CD8-positive, alpha-beta memory T cell (primary cell): ENCODE data around the gene TMEM51. TPM values are rescaled to one million over a fixed set of nuclear protein-coding genes. Genes with fewer than 3 reads are reported as not detected.

ENCODE experiments used
- CTCF ChIA-PET: fragments of 350-600 bp; sonication (Branson Sonifier 250); formaldehyde crosslinking; loops from one replicate; lab custom pipeline; 2021; ENCODE audit warnings: antibody characterized with exemption; lab: Charles Lee
- POLR2A ChIA-PET: fragments of 350-600 bp; sonication (Branson Sonifier 250); formaldehyde crosslinking; loops from one replicate; lab custom pipeline; 2021; ENCODE audit warnings: antibody characterized with exemption; lab: Charles Lee
- DNase-seq, 5 donors: peaks; one replicate each; pipeline versions ENCODE4 v3.0.0 to v3.0.0-alpha.2; 2020 to 2022; ENCODE audit warnings: mixed read lengths in 1 of 5
- H3K27ac ChIP-seq: one replicate; pipeline ENCODE4 v1.7.0; 2013; ENCODE audit warnings: low read depth, mild to moderate bottlenecking, low read length, moderate library complexity
- H3K27me3 ChIP-seq: 2 replicates; pipeline ENCODE4 v1.7.0; 2013; ENCODE audit warnings: low read length, mild to moderate bottlenecking; ENCODE audit not compliant: insufficient read depth, poor library complexity, severe bottlenecking
- H3K36me3 ChIP-seq: 2 replicates; pipeline ENCODE4 v1.7.0; 2013; ENCODE audit warnings: mild to moderate bottlenecking, low read length, moderate library complexity; ENCODE audit not compliant: insufficient read depth
- H3K4me1 ChIP-seq: 2 replicates; pipeline ENCODE4 v1.7.0; 2013; ENCODE audit warnings: mild to moderate bottlenecking, low read length, moderate library complexity; ENCODE audit not compliant: insufficient read depth
- H3K4me3 ChIP-seq: 2 replicates; pipeline ENCODE4 v1.7.0; 2013; ENCODE audit warnings: mild to moderate bottlenecking, low read length
- H3K9me3 ChIP-seq: 2 replicates; pipeline ENCODE4 v1.7.0; 2013; ENCODE audit warnings: mild to moderate bottlenecking, low read length
- H3K27ac Mint-ChIP-seq, 8 donors: one replicate each; pipeline ENCODE4 v1.8.0; 2020 to 2021; ENCODE audit warnings: mixed read lengths in 8 of 8, mild to moderate bottlenecking in 6 of 8, inconsistent platforms in 3 of 8, moderate library complexity in 3 of 8
- H3K27me3 Mint-ChIP-seq, 2 donors: one replicate each; pipeline ENCODE4 v1.8.0; 2020 to 2021; ENCODE audit warnings: mixed read lengths in 2 of 2, mild to moderate bottlenecking in 1 of 2, moderate library complexity in 1 of 2
- H3K36me3 Mint-ChIP-seq, 3 donors: one replicate each; pipeline ENCODE4 v1.8.0; 2020 to 2021; ENCODE audit warnings: mixed read lengths in 3 of 3, inconsistent platforms in 1 of 3, mild to moderate bottlenecking in 1 of 3
- H3K4me1 Mint-ChIP-seq, 3 donors: one replicate each; pipeline ENCODE4 v1.8.0; 2020 to 2021; ENCODE audit warnings: mixed read lengths in 3 of 3, inconsistent platforms in 1 of 3, mild to moderate bottlenecking in 1 of 3
- H3K4me3 Mint-ChIP-seq, 7 donors: one replicate each; pipeline ENCODE4 v1.8.0; 2020 to 2021; ENCODE audit warnings: mixed read lengths in 7 of 7, mild to moderate bottlenecking in 6 of 7, moderate library complexity in 4 of 7, inconsistent platforms in 2 of 7
- H3K9me3 Mint-ChIP-seq, 5 donors: one replicate each; pipeline ENCODE4 v1.8.0; 2020 to 2022; ENCODE audit warnings: mixed read lengths in 5 of 5, mild to moderate bottlenecking in 3 of 5, moderate library complexity in 2 of 5, inconsistent platforms in 1 of 5
- polyA plus RNA-seq: library from polyadenylated mRNA; unstranded; fragments of 300-500 nt; fragmentation: Illumina TruSeq; gene quantifications from one replicate; pipeline ENCODE4 v1.2.3, GENCODE V29; 2021
- total RNA-seq, 2 experiments: library from RNA; stranded (reverse); gene quantifications; one replicate each; pipeline ENCODE4 v1.2.3, GENCODE V29; 2021

TMEM51 gene
- total and polyA plus RNA-seq, 3 experiments from 2014 or later, result 0.11 to 0.24 TPM; not detected in 1

- Histone ChIP-seq H3K27me3 (no peaks in the 10 kb centered on the region), H3K4me1 (no peaks in the 10 kb centered on the region), H3K36me3 (no peaks in the 10 kb centered on the region), H3K4me3 (no peak overlapping the region), H3K27ac (no peak overlapping the region), H3K9me3 (no peaks in the 10 kb centered on the region)
- Mint-ChIP-seq H3K4me3 (no peak overlapping the region), H3K36me3 (no peaks in the 10 kb centered on the region), H3K9me3 (no peaks in the 10 kb centered on the region), H3K4me1 (peaks cover 0 to 10% (median 3%) of the 10 kb centered on the region in 3 donors), H3K27ac (no peak overlapping the region), H3K27me3 (peaks cover 46 to 55% of the 10 kb centered on the region in 2 donors)
- ChIA-PET CTCF (no interaction called here), POLR2A (no interaction called here)
- no peak for DNase-seq
Measured at GRCh38 chr1:15176120-15176519, 22.6 kb downstream of the TMEM51 start.

- no peak overlapping the region for H3K4me3 Mint-ChIP-seq
- H3K27ac Mint-ChIP-seq, result no peak overlapping the region
- H3K4me3 ChIP-seq, result no peak overlapping the region
- H3K36me3 ChIP-seq, result no peaks in the 10 kb centered on the region
- no peaks in the 10 kb centered on the region for H3K27me3 ChIP-seq
- H3K27ac ChIP-seq, result no peak overlapping the region
- H3K9me3 ChIP-seq, result no peaks in the 10 kb centered on the region
- no peaks in the 10 kb centered on the region for H3K9me3 Mint-ChIP-seq
- H3K4me1 ChIP-seq, result no peaks in the 10 kb centered on the region
- peaks cover 44 to 55% of the 10 kb centered on the region in 2 donors for H3K27me3 Mint-ChIP-seq
- H3K4me1 Mint-ChIP-seq, result peaks cover 0 to 10% (median 3%) of the 10 kb centered on the region in 3 donors
- no peaks in the 10 kb centered on the region for H3K36me3 Mint-ChIP-seq
- ChIA-PET POLR2A (no interaction called here), CTCF (no interaction called here)
- DNase-seq, result no peak
Measured at GRCh38 chr1:15176898-15177665, 23.5 kb downstream of the TMEM51 start.

- CTCF ChIA-PET, result no interaction called here
- peaks cover 0 to 6% (median under 1%) of the 10 kb centered on the region in 3 donors for H3K4me1 Mint-ChIP-seq
- Histone ChIP-seq H3K4me1 (no peaks in the 10 kb centered on the region), H3K36me3 (no peaks in the 10 kb centered on the region), H3K4me3 (no peak overlapping the region), H3K27me3 (no peaks in the 10 kb centered on the region), H3K9me3 (no peaks in the 10 kb centered on the region), H3K27ac (no peak overlapping the region)
- no peaks in the 10 kb centered on the region for H3K9me3 Mint-ChIP-seq
- POLR2A ChIA-PET, result no interaction called here
- peaks cover 41 to 55% of the 10 kb centered on the region in 2 donors for H3K27me3 Mint-ChIP-seq
- no peak overlapping the region for H3K4me3 Mint-ChIP-seq
- no peak overlapping the region for H3K27ac Mint-ChIP-seq
- no peaks in the 10 kb centered on the region for H3K36me3 Mint-ChIP-seq
- no peak for DNase-seq
Measured at GRCh38 chr1:15177710-15178166, 24.2 kb downstream of the TMEM51 start.

- DNase-seq, result no peak
- POLR2A ChIA-PET, result no interaction called here
- H3K4me3 Mint-ChIP-seq, result no peak overlapping the region
- H3K36me3 ChIP-seq, result no peaks in the 10 kb centered on the region
- H3K9me3 ChIP-seq, result no peaks in the 10 kb centered on the region
- H3K4me1 Mint-ChIP-seq, result peaks cover 0 to 2% (median 0%) of the 10 kb centered on the region in 3 donors
- CTCF ChIA-PET, result no interaction called here
- H3K27me3 Mint-ChIP-seq, result peaks cover 37 to 59% of the 10 kb centered on the region in 2 donors
- no peaks in the 10 kb centered on the region for H3K9me3 Mint-ChIP-seq
- H3K4me1 ChIP-seq, result no peaks in the 10 kb centered on the region
- no peaks in the 10 kb centered on the region for H3K36me3 Mint-ChIP-seq
- no peak overlapping the region for H3K27ac Mint-ChIP-seq
- H3K4me3 ChIP-seq, result no peak overlapping the region
- H3K27ac ChIP-seq, result no peak overlapping the region
- no peaks in the 10 kb centered on the region for H3K27me3 ChIP-seq
Measured at GRCh38 chr1:15178571-15179484, 25.3 kb downstream of the TMEM51 start.

GRCh38 chr1:15179485-15179883 lies 25.9 kb downstream of the TMEM51 start:
- H3K27ac Mint-ChIP-seq, result no peak overlapping the region
- no peaks in the 10 kb centered on the region for H3K4me1 Mint-ChIP-seq
- DNase-seq, result no peak
- H3K9me3 ChIP-seq, result no peaks in the 10 kb centered on the region
- H3K4me3 ChIP-seq, result no peak overlapping the region
- H3K9me3 Mint-ChIP-seq, result no peaks in the 10 kb centered on the region
- no peaks in the 10 kb centered on the region for H3K4me1 ChIP-seq
- H3K36me3 Mint-ChIP-seq, result no peaks in the 10 kb centered on the region
- peaks cover 39 to 61% of the 10 kb centered on the region in 2 donors for H3K27me3 Mint-ChIP-seq
- H3K36me3 ChIP-seq, result no peaks in the 10 kb centered on the region
- H3K27me3 ChIP-seq, result no peaks in the 10 kb centered on the region
- no peak overlapping the region for H3K4me3 Mint-ChIP-seq
- H3K27ac ChIP-seq, result no peak overlapping the region
- POLR2A ChIA-PET, result no interaction called here
- CTCF ChIA-PET, result no interaction called here

GRCh38 chr1:15180189-15180588 lies 26.6 kb downstream of the TMEM51 start:
- no peaks in the 10 kb centered on the region for H3K9me3 ChIP-seq
- H3K4me3 Mint-ChIP-seq, result no peak overlapping the region
- H3K4me1 Mint-ChIP-seq, result no peaks in the 10 kb centered on the region
- H3K4me1 ChIP-seq, result no peaks in the 10 kb centered on the region
- H3K27me3 Mint-ChIP-seq, result peaks cover 40 to 62% of the 10 kb centered on the region in 2 donors
- H3K27me3 ChIP-seq, result no peaks in the 10 kb centered on the region
- no peak for DNase-seq
- no peak overlapping the region for H3K4me3 ChIP-seq
- POLR2A ChIA-PET, result no interaction called here
- no peaks in the 10 kb centered on the region for H3K36me3 Mint-ChIP-seq
- no peaks in the 10 kb centered on the region for H3K9me3 Mint-ChIP-seq
- CTCF ChIA-PET, result no interaction called here
- H3K27ac ChIP-seq, result no peak overlapping the region
- H3K36me3 ChIP-seq, result no peaks in the 10 kb centered on the region
- peak overlapping the region in 1 of 8 donors; percentile 83 for H3K27ac Mint-ChIP-seq

GRCh38 chr1:15180945-15181523 lies 27.5 kb downstream of the TMEM51 start:
- DNase-seq, result no peak
- ChIA-PET POLR2A (no interaction called here), CTCF (interaction anchor here (0.6 kb wide), 1 partner anchor 595 kb away, joined by 3 read pairs; no protein-coding TSS in a partner anchor)
- Mint-ChIP-seq H3K27ac (no peak overlapping the region), H3K4me1 (no peaks in the 10 kb centered on the region), H3K9me3 (no peaks in the 10 kb centered on the region), H3K4me3 (no peak overlapping the region), H3K36me3 (no peaks in the 10 kb centered on the region), H3K27me3 (peaks cover 35 to 61% of the 10 kb centered on the region in 2 donors)
- no peak overlapping the region for H3K27ac ChIP-seq
- no peak overlapping the region for H3K4me3 ChIP-seq
- no peaks in the 10 kb centered on the region for H3K4me1 ChIP-seq
- no peaks in the 10 kb centered on the region for H3K36me3 ChIP-seq
- H3K9me3 ChIP-seq, result no peaks in the 10 kb centered on the region
- no peaks in the 10 kb centered on the region for H3K27me3 ChIP-seq
